ENCODE results near the gene SEPTIN5. TPM values are rescaled to one million over a fixed set of nuclear protein-coding genes. Genes with fewer than 3 reads are reported as not detected.

SEPTIN5 gene
- total and polyA plus RNA-seq, 9 of the 15 experiments (the other 6 are each of a cell fraction or from before 2014, with no cell fraction given) = 0.03 to 195 (median 119) TPM

DNA sequence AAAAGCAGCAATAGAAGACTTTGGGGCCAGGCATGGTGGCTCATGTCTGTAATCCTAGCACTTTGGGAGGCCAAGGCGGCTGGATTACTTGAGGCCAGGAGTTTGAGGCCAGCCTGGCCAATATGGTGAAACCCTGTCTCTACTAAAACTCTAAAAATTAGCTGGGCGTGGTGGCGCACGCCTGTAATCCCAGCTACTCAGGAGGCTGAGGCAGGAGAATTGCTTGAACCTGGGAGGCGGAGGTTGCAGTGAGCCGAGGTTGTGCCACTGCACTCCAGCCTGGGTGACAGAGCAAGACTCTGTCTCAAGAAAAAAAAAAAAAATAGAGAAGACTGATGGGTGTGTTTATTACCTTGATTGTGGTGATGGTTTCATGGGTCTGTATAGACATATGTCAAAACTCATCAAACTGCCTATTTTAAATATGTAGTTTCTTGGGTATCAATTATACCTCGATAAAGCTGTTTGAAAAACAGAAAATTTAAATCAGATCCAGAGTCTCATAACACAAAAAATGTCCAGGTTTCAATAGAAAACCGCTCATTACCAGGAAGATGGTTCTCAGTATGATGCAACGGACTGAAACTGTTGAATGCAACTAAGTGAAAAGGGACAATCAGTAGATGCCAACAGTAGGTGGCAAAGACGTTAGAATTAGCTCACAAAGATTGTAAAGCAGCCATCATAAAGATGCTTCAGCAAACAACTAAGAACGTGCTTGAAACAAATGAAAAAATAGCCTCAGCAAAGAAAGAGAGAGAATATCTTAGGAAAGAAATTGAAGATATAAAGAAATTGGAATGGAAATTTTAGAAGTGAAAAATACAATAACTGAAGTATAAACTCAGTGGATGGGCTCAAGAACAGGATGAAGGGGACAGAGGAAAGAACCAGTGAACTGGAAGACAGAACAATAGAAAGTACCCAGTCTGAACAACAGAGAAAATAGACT is 33.1 kb upstream of the SEPTIN5 start (continued):
- TF ChIP-seq E2F8 (IDR thresholded peaks at IDR 0.05; ENCODE audit: low read depth, partially characterized antibody) = peak; percentile 58
- TF ChIP-seq MECOM (CRISPR knock-in tag; IDR thresholded peaks at IDR 0.05) = peak; percentile 55; the same call in 1 of the 2 replicates
- TF ChIP-seq ZBTB40 (IDR thresholded peaks at IDR 0.05) = peak; percentile 47; the same call in 1 of the 2 replicates
- TF ChIP-seq ZBTB40 (CRISPR knock-in tag; IDR thresholded peaks at IDR 0.05) = no peak
- TF ChIP-seq ELF1 (tag; IDR thresholded peaks at IDR 0.05) = no peak
- peak; percentile 36; the same call in 1 of the 2 replicates for TF ChIP-seq KLF1 (tag; IDR thresholded peaks at IDR 0.05)
- 0 out of 2 replicates have a peak, but pooled peaks have one; percentile 26 for TF ChIP-seq LARP7 (IDR thresholded peaks at IDR 0.05)
- peak; percentile 86 for TF ChIP-seq HDAC3 (IDR thresholded peaks at IDR 0.05; ENCODE audit: borderline replicate concordance, partially characterized antibody)
- peak; percentile 57; the same call in 1 of the 2 replicates for TF ChIP-seq ZNF239 (CRISPR knock-in tag; IDR thresholded peaks at IDR 0.05)
- TF ChIP-seq NR2C1 (IDR thresholded peaks at IDR 0.05) = no peak; the same call in 1 of the 2 replicates
- peak; percentile 74 for TF ChIP-seq NR2C1 (tag; IDR thresholded peaks at IDR 0.05)
